SU-DHL-6 (cell line): ENCODE data around the gene TMEM232.

ENCODE experiments used
- CTCF ChIP-seq: fragments of 200-600 bp; sonication (generic); IDR thresholded peaks from one replicate; pipeline ENCODE4 v1.5.1; 2017; ENCODE audit warnings: antibody characterized with exemption, mild to moderate bottlenecking, low read length, moderate library complexity; ENCODE audit not compliant: insufficient read depth, poor library complexity, severe bottlenecking
- EZH2phosphoT487 ChIP-seq: fragments of 200-600 bp; sonication (generic), shearing (Covaris generic); conservative IDR thresholded peaks from 2 replicates; pipeline ENCODE4 v1.6.1; 2018; ENCODE audit warnings: mild to moderate bottlenecking, antibody characterized with exemption, low read length, moderate library complexity, mixed read lengths

GRCh38 chr5:110644357-110644756 lies 82.1 kb downstream of the TMEM232 start:
- TF ChIP-seq CTCF (no peak), EZH2phosphoT487 (no peak)
